GM12878 (cell line): Measurements from ENCODE around the gene GPC5. TPM values are rescaled to one million over a fixed set of nuclear protein-coding genes. Genes with fewer than 3 reads are reported as not detected.

Source experiments
- ATAC-seq: fragments of 200-7000 bp; cut with Tn5 transposase; 3 replicates; pipeline ENCODE4 v1.9.1; 2020; ENCODE audit warnings: mild to moderate bottlenecking, moderate library complexity
- BruUV-seq: library from RNA; stranded (reverse); fragments of 400-500 nt; replicated peaks from 2 replicates; lab custom pipeline; 2021; lab: Mats Ljungman, UMichigan
- CTCF ChIA-PET: fragments of 300-600 bp; sonication (Branson Sonifier 250); formaldehyde crosslinking; extraction: SDS; loops from one replicate; lab custom pipeline; 2021; ENCODE audit warnings: inconsistent platforms; lab: Yijun Ruan, JAX
- POLR2A ChIA-PET: fragments of 350-600 bp; formaldehyde crosslinking; extraction: SDS; loops from one replicate; lab custom pipeline; 2021; ENCODE audit warnings: inconsistent platforms; lab: Charles Lee
- RAD21 ChIA-PET: fragments of 300-600 bp; sonication (Branson Sonifier 250); formaldehyde crosslinking; loops from one replicate; lab custom pipeline; 2023; ENCODE audit warnings: antibody characterized with exemption; ENCODE audit not compliant: unreplicated experiment; lab: Charles Lee
- SMC1A ChIA-PET: fragments of 300-600 bp; sonication (Branson Sonifier 250); formaldehyde crosslinking; loops from one replicate; lab custom pipeline; 2023; ENCODE audit not compliant: unreplicated experiment, uncharacterized antibody; lab: Charles Lee
- DNase-seq: peaks from one replicate; pipeline ENCODE4 v3.0.0-alpha.2; 2011; ENCODE audit warnings: low read depth, low spot score
- FAIRE-seq: peaks from 3 replicates; lab custom pipeline; 2011; peaks lifted over from hg19 to GRCh38; lab: Jason Lieb, UNC
- H2AFZ ChIP-seq: 2 replicates; pipeline ENCODE4 v1.6.0; 2011; ENCODE audit warnings: low read depth, low read length, control low read depth; ENCODE audit not compliant: control insufficient read depth
- H3K27ac ChIP-seq: 2 replicates; pipeline ENCODE4 v1.5.1; 2011; ENCODE audit warnings: control low read depth; ENCODE audit not compliant: control insufficient read depth, insufficient read depth
- H3K27me3 ChIP-seq, 2 experiments: replicated peaks in 1 of 2; 2 replicates each; pipeline versions ENCODE4 v1.6.0 to v1.6.1; 2011; ENCODE audit warnings: low read length in 1 of 2; ENCODE audit not compliant: control insufficient read depth in 2 of 2, insufficient read depth in 2 of 2
- H3K36me3 ChIP-seq, 2 experiments: 2 replicates each; pipeline ENCODE4 v1.5.1; 2011; ENCODE audit warnings: low read length in 1 of 2; ENCODE audit not compliant: control insufficient read depth in 2 of 2, insufficient read depth in 2 of 2
- H3K4me1 ChIP-seq: 2 replicates; pipeline ENCODE4 v1.6.1; 2011; ENCODE audit warnings: mild to moderate bottlenecking, low read length, moderate library complexity, mixed read lengths; ENCODE audit not compliant: control insufficient read depth, insufficient read depth
- H3K4me2 ChIP-seq: 2 replicates; pipeline ENCODE4 v1.6.0; 2011; ENCODE audit warnings: control low read depth; ENCODE audit not compliant: control insufficient read depth, insufficient read depth
- H3K4me3 ChIP-seq: fragments of 200-600 bp; sonication (generic); 2 replicates; pipeline ENCODE4 v1.5.1; 2016
- H3K79me2 ChIP-seq: 2 replicates; pipeline ENCODE4 v1.6.0; 2011; ENCODE audit warnings: low read length; ENCODE audit not compliant: control insufficient read depth, insufficient read depth
- H3K9ac ChIP-seq: 2 replicates; pipeline ENCODE4 v1.8.0; 2011; ENCODE audit warnings: low read length, control low read depth, mixed read lengths; ENCODE audit not compliant: control insufficient read depth, insufficient read depth
- H3K9me3 ChIP-seq: replicated peaks from 3 replicates; pipeline ENCODE4 v1.5.1; 2011; ENCODE audit warnings: mild to moderate bottlenecking, low read length; ENCODE audit not compliant: control insufficient read depth, insufficient read depth
- H4K20me1 ChIP-seq: 2 replicates; pipeline ENCODE4 v1.6.0; 2011; ENCODE audit not compliant: control insufficient read depth, insufficient read depth
- BACH1 ChIP-seq: fragments of 450-650 bp; IDR thresholded peaks from 2 replicates; pipeline ENCODE4 v1.6.1; 2017; ENCODE audit warnings: mild to moderate bottlenecking, borderline replicate concordance
- BCL11A ChIP-seq: IDR thresholded peaks from 2 replicates; pipeline ENCODE4 v1.6.1; 2011; ENCODE audit warnings: low read depth, low read length
- CBX3 ChIP-seq: fragments of 200-600 bp; sonication (generic); IDR thresholded peaks from 2 replicates; pipeline ENCODE4 v1.6.1; 2016; ENCODE audit warnings: low read depth, borderline replicate concordance
- CHD2 ChIP-seq: IDR thresholded peaks from 2 replicates; pipeline ENCODE4 v1.6.1; 2011; ENCODE audit warnings: low read depth, low read length, improper control_type of control experiment, borderline replicate concordance
- FOXK2 ChIP-seq: fragments of 450-650 bp; IDR thresholded peaks from 2 replicates; pipeline ENCODE4 v1.6.1; 2017; ENCODE audit warnings: mild to moderate bottlenecking, moderate library complexity
- GABPA ChIP-seq: IDR thresholded peaks from 2 replicates; pipeline ENCODE4 v1.6.1; 2014; ENCODE audit warnings: antibody characterized with exemption, low read depth, mild to moderate bottlenecking, inconsistent platforms
- HCFC1 ChIP-seq: fragments of 150-350 bp; IDR thresholded peaks from 2 replicates; pipeline ENCODE4 v1.6.1; 2014; ENCODE audit warnings: low read length
- MEF2B ChIP-seq: fragments of 450-650 bp; IDR thresholded peaks from 2 replicates; pipeline ENCODE4 v1.6.1; 2018; ENCODE audit warnings: mild to moderate bottlenecking, moderate library complexity; ENCODE audit not compliant: partially characterized antibody, poor library complexity, severe bottlenecking
- MTA2 ChIP-seq: fragments of 450-650 bp; IDR thresholded peaks from 2 replicates; pipeline ENCODE4 v1.6.1; 2016; ENCODE audit warnings: low read depth, mild to moderate bottlenecking, moderate library complexity
- MYC ChIP-seq: IDR thresholded peaks from 2 replicates; pipeline ENCODE4 v1.6.1; 2011; ENCODE audit warnings: mild to moderate bottlenecking, low read length, moderate library complexity, inconsistent platforms; ENCODE audit not compliant: insufficient read depth, insufficient replicate concordance, insufficient read length, severe bottlenecking
- POLR2A ChIP-seq: IDR thresholded peaks from 2 replicates; pipeline ENCODE4 v1.6.1; 2011; ENCODE audit warnings: low read depth, mild to moderate bottlenecking, low read length
- SIX5 ChIP-seq: IDR thresholded peaks from 2 replicates; pipeline ENCODE4 v1.6.1; 2011; ENCODE audit warnings: mild to moderate bottlenecking, low read depth, low read length, moderate library complexity; ENCODE audit not compliant: severe bottlenecking
- SREBF2 ChIP-seq: IDR thresholded peaks from 2 replicates; pipeline ENCODE4 v1.6.1; 2012; ENCODE audit warnings: mild to moderate bottlenecking, low read length
- STAT1 ChIP-seq: fragments of 450-650 bp; conservative IDR thresholded peaks from 2 replicates; pipeline ENCODE4 v1.6.1; 2014; ENCODE audit warnings: antibody characterized with exemption, mild to moderate bottlenecking
- SUZ12 ChIP-seq: fragments of 200-600 bp; sonication (generic); IDR thresholded peaks from one replicate; pipeline ENCODE4 v1.6.1; 2018; ENCODE audit warnings: antibody characterized with exemption, mild to moderate bottlenecking; ENCODE audit not compliant: unreplicated experiment
- YBX1 ChIP-seq: fragments of 450-650 bp; IDR thresholded peaks from 2 replicates; pipeline ENCODE4 v1.6.1; 2016; ENCODE audit warnings: antibody characterized with exemption
- WGBS: methylation state at CpG from one replicate; pipeline ENCODE4 v1.1.6; 2016; ENCODE audit warnings: low lambda C conversion rate; ENCODE audit not compliant: insufficient replicate concordance, insufficient coverage; ENCODE audit errors: missing lambda C conversion rate; 5-methylcytosine and 5-hydroxymethylcytosine counted together
- in situ Hi-C: fragments of 300-500 bp; cut with MboI; formaldehyde crosslinking; loops from 9 replicates; pipeline ENCODE4 v1.14.3; 2018; ENCODE audit warnings: mixed read lengths
- intact Hi-C: fragments of 100-400 bp; cut with micrococcal nuclease; formaldehyde crosslinking; loops from one replicate; pipeline ENCODE4 v1.14.2; 2022; ENCODE audit not compliant: unreplicated experiment
- polyA plus RNA-seq, 11 experiments: library from polyadenylated mRNA; depleted of rRNA in 4 of 11; unstranded in 6 of 11; stranded (reverse) in 5 of 11; fragments of >200 nt; fragmentation: Nextera tagmentation in 4 of 11; fragmentation: Illumina TruSeq in 1 of 11; extraction: Ambion mirVana in 4 of 11; extraction: Trizol in 1 of 11; gene quantifications; 1 replicate in 1 of 11; 2 replicates in 10 of 11; pipeline versions ENCODE4 v1.2.1 to v1.2.3, GENCODE V29; 2011 to 2016; ENCODE audit warnings: inconsistent platforms in 2 of 11, missing spikeins in 2 of 11, low read depth in 1 of 11
- total RNA-seq, 4 experiments: library from RNA; depleted of rRNA in 3 of 4; stranded (reverse); fragments of >200 nt in 3 of 4; fragmentation: Illumina TruSeq in 1 of 4; extraction: Trizol in 1 of 4; gene quantifications; 2 replicates each; pipeline versions ENCODE4 v1.2.1 to v1.2.3, GENCODE V29; 2013 to 2021
- TF ChIP-seq, protein P1 (sequence below): IDR thresholded peaks from 2 replicates; pipeline ENCODE4 v1.6.1; 2011; ENCODE audit warnings: borderline replicate concordance, low read depth, mild to moderate bottlenecking, moderate library complexity, low read length; ENCODE audit not compliant: insufficient read depth, poor library complexity, severe bottlenecking
- TF ChIP-seq, protein P2 (sequence below): fragments of 450-650 bp; IDR thresholded peaks from 2 replicates; pipeline ENCODE4 v1.6.1; 2017; ENCODE audit warnings: mild to moderate bottlenecking, moderate library complexity

The GPC5 gene
- total and polyA plus RNA-seq, 10 of the 15 experiments (the other 5 are each of a cell fraction or from before 2014, with no cell fraction given), result 0.05 to 0.87 (median 0.44) TPM; not detected in 1

DNA sequence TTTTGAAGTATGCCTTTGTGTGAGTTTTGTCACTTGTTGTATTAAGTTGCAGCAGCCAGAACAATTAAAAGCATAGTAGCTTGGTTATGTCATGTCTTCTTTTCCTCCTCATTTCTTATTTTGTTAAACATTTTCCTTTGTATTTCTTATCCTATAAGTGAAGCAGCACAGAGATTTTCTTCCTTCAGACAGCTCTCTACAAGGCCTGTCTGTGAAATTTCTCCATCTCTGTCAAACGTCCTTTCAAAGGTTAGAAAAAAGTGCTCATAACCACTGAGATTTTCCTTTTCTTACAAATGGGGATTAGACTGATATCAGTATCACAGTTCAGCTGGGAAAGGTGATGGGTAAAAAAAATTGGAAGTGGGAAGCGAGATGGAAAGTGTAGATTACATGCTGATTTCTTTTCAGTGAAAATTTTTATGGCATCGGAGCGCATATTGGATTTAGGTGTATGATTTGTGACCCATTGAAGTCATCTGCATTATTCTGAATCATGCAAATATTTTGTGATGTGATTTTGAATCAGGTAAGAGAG is 71.7 kb downstream of the GPC5 start:
- Histone ChIP-seq H2AFZ (no peak overlapping the region), H3K27ac (no peak overlapping the region), H3K4me3 (no peak overlapping the region), H3K4me2 (no peak overlapping the region), H3K4me1 (no peaks in the 10 kb centered on the region), H4K20me1 (no peaks in the 10 kb centered on the region), H3K79me2 (no peaks in the 10 kb centered on the region), H3K36me3 (no peaks in the 10 kb centered on the region), H3K27me3 (no peaks in the 10 kb centered on the region), H3K9ac (no peak overlapping the region), H3K9me3 (no peaks in the 10 kb centered on the region)
- DNase-seq, result no peak
- intact Hi-C loops (no loop called here), in situ Hi-C loops (no loop called here)
- SMC1A ChIA-PET, result interaction anchor here (1.2 kb wide), 1 partner anchor 20 kb away, joined by 3 read pairs; no protein-coding TSS in a partner anchor
- CTCF ChIA-PET, result no interaction called here
- POLR2A ChIA-PET, result no interaction called here
- FAIRE-seq, result no peak
- ATAC-seq, result no peak
- WGBS, result 56% methylated on average over 4 of the region's 4 CpGs
- RAD21 ChIA-PET, result no interaction called here
- BruUV-seq, result no TSS peak
- TF ChIP-seq POLR2A (no peak), GABPA (no peak), MTA2 (no peak), YBX1 (no peak), STAT1 (no peak), SIX5 (no peak), SREBF2 (no peak), SUZ12 (no peak), CHD2 (no peak), BACH1 (no peak), FOXK2 (no peak), MEF2B (no peak), CBX3 (no peak), HCFC1 (no peak), MYC (no peak), BCL11A (no peak)
- TF ChIP-seq, protein P1, sequence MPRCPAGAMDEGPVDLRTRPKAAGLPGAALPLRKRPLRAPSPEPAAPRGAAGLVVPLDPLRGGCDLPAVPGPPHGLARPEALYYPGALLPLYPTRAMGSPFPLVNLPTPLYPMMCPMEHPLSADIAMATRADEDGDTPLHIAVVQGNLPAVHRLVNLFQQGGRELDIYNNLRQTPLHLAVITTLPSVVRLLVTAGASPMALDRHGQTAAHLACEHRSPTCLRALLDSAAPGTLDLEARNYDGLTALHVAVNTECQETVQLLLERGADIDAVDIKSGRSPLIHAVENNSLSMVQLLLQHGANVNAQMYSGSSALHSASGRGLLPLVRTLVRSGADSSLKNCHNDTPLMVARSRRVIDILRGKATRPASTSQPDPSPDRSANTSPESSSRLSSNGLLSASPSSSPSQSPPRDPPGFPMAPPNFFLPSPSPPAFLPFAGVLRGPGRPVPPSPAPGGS, result no peak
- TF ChIP-seq, protein P2, sequence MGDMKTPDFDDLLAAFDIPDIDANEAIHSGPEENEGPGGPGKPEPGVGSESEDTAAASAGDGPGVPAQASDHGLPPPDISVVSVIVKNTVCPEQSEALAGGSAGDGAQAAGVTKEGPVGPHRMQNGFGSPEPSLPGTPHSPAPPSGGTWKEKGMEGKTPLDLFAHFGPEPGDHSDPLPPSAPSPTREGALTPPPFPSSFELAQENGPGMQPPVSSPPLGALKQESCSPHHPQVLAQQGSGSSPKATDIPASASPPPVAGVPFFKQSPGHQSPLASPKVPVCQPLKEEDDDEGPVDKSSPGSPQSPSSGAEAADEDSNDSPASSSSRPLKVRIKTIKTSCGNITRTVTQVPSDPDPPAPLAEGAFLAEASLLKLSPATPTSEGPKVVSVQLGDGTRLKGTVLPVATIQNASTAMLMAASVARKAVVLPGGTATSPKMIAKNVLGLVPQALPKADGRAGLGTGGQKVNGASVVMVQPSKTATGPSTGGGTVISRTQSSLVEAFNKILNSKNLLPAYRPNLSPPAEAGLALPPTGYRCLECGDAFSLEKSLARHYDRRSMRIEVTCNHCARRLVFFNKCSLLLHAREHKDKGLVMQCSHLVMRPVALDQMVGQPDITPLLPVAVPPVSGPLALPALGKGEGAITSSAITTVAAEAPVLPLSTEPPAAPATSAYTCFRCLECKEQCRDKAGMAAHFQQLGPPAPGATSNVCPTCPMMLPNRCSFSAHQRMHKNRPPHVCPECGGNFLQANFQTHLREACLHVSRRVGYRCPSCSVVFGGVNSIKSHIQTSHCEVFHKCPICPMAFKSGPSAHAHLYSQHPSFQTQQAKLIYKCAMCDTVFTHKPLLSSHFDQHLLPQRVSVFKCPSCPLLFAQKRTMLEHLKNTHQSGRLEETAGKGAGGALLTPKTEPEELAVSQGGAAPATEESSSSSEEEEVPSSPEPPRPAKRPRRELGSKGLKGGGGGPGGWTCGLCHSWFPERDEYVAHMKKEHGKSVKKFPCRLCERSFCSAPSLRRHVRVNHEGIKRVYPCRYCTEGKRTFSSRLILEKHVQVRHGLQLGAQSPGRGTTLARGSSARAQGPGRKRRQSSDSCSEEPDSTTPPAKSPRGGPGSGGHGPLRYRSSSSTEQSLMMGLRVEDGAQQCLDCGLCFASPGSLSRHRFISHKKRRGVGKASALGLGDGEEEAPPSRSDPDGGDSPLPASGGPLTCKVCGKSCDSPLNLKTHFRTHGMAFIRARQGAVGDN, result no peak
